HG02970 (cell line): ENCODE measurements around the gene TMCC2.

Experiments used
- ATAC-seq: cut with Tn5 transposase; IDR thresholded peaks from one replicate; pipeline ENCODE4 v1.9.1; 2021; ENCODE audit warnings: mild to moderate bottlenecking, moderate library complexity, moderate number of reproducible peaks; ENCODE audit not compliant: unreplicated experiment, low FRiP score

The TMCC2 gene

GRCh38 chr1:205258261-205258691 lies 30.5 kb downstream of the TMCC2 start:
- no peak for ATAC-seq

GRCh38 chr1:205258719-205259118 lies 31.0 kb downstream of the TMCC2 start:
- no peak for ATAC-seq

GRCh38 chr1:205259324-205259832 lies 31.6 kb downstream of the TMCC2 start:
- no peak for ATAC-seq

GRCh38 chr1:205259998-205260397 lies 32.3 kb downstream of the TMCC2 start:
- no peak for ATAC-seq

GRCh38 chr1:205260948-205261732 lies 33.4 kb downstream of the TMCC2 start:
- no peak for ATAC-seq

GRCh38 chr1:205261946-205262691 lies 34.4 kb downstream of the TMCC2 start:
- ATAC-seq, result no peak

GRCh38 chr1:205262731-205263171 lies 35.0 kb downstream of the TMCC2 start:
- no peak for ATAC-seq

GRCh38 chr1:205263580-205264190 lies 35.9 kb downstream of the TMCC2 start:
- no peak for ATAC-seq

GRCh38 chr1:205266611-205267305 lies 39.0 kb downstream of the TMCC2 start:
- no peak for ATAC-seq

- no peak for ATAC-seq
Measured at GRCh38 chr1:205267306-205267902, 39.7 kb downstream of the TMCC2 start.

- no peak for ATAC-seq
Measured at GRCh38 chr1:205268846-205269680, 41.3 kb downstream of the TMCC2 start.

- ATAC-seq, result no peak
Measured at GRCh38 chr1:205269711-205270110, 42.0 kb downstream of the TMCC2 start.

- ATAC-seq, result no peak
Measured at GRCh38 chr1:205270271-205270670, 42.5 kb downstream of the TMCC2 start.

GRCh38 chr1:205270764-205271163 lies 43.0 kb downstream of the TMCC2 start:
- ATAC-seq, result no peak

- ATAC-seq, result no peak
Measured at GRCh38 chr1:205271277-205271676, 43.5 kb downstream of the TMCC2 start.

GRCh38 chr1:205271745-205272144 lies 44.0 kb downstream of the TMCC2 start:
- ATAC-seq, result no peak

GRCh38 chr1:205272536-205272935 lies 44.8 kb downstream of the TMCC2 start:
- no peak for ATAC-seq

- ATAC-seq, result no peak
Measured at GRCh38 chr1:205273551-205273982, 45.8 kb downstream of the TMCC2 start.

- no peak for ATAC-seq
Measured at GRCh38 chr1:205274041-205274691, 46.4 kb downstream of the TMCC2 start.
